ENCODE data around the gene SOX8. TPM values are rescaled to one million over a fixed set of nuclear protein-coding genes. Genes with fewer than 3 reads are reported as not detected.
"Not testable (repeated sequence)": the region's sequence is repeated elsewhere in the genome, so short reads cannot be mapped to it uniquely, and the experiment has no call there.

The SOX8 gene
- total RNA-seq, 1 donor from 2014 or later = 1.0 TPM

DNA sequence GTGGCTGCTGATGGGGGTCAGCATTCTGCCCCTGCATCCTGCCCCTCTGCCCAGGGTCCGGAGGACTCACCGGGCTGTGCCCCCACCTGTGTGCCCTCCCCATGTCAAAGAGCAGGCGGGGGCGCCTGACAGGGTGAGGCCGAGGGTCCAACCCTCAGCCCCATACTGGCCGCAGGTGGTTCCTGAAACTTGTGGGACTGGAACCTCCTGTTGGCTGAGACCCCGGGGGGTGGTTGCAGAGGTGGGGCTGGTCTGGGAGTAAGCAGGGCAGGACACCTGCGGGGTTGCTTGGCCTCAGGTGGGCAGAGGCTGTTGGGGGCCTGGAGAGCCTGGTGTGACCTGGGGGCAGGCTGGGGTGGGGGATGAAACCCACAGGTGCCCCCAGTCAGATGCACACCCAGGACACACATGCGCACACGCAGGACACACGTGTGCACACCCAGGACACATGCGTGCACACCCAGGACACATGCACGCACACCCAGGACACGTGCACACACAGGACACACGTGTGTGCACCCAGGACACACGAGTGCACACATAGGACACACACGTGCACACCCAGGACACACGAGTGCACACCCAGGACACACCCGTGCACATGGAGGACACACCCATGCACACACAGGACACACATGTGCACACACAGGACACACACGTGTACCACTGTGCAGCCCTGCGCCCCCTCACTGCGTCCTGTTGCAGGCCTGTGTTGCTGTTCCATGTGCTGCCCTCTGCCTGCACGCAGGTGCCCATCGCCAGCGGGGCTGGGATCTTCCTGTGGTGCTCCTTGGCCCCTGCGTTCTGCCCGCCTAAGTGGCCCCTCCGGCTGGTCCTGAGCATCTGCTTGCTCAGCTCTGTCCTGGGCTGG, 31.4 kb downstream of the SOX8 start:
- ATAC-seq (ENCODE audit: poor library complexity) = no peak
- intact Hi-C loops (cut with DNase I) = no loop called here
- no peak for DNase-seq

- ATAC-seq (ENCODE audit: poor library complexity) (no peak), DNase-seq (no peak)
- intact Hi-C loops (cut with DNase I) = no loop called here
These were observed 32.0 kb downstream of the SOX8 start for GRCh38 chr16:1013593-1013900.

DNA sequence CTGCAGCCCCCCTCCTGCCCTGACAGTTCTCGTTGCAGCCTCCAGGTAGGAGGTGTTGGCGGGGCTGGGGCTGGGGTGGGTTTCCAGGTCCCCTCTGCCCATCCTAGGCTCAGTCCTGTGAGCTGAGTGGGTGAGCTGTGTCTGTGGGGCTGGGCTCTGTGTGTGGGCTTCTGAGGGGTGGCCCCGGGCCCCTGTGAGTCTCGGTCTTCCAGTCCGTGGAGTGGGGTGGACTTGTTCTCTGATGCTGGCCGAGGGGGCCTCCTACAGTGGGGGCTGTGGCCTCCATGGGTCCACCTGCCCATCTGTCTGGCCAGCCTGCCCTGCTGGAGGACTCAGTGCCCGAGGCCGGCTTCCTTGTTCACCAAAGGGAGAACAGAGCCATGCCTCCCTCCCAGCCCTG, 32.7 kb downstream of the SOX8 start:
- ATAC-seq (ENCODE audit: poor library complexity) (no peak), DNase-seq (no peak)
- intact Hi-C loops (cut with DNase I) = no loop called here

- intact Hi-C loops (cut with DNase I) = no loop called here
- ATAC-seq (ENCODE audit: poor library complexity) (peak; percentile 42), DNase-seq (peak; percentile 61)
These were observed 33.4 kb downstream of the SOX8 start for GRCh38 chr16:1014771-1015495.

DNA sequence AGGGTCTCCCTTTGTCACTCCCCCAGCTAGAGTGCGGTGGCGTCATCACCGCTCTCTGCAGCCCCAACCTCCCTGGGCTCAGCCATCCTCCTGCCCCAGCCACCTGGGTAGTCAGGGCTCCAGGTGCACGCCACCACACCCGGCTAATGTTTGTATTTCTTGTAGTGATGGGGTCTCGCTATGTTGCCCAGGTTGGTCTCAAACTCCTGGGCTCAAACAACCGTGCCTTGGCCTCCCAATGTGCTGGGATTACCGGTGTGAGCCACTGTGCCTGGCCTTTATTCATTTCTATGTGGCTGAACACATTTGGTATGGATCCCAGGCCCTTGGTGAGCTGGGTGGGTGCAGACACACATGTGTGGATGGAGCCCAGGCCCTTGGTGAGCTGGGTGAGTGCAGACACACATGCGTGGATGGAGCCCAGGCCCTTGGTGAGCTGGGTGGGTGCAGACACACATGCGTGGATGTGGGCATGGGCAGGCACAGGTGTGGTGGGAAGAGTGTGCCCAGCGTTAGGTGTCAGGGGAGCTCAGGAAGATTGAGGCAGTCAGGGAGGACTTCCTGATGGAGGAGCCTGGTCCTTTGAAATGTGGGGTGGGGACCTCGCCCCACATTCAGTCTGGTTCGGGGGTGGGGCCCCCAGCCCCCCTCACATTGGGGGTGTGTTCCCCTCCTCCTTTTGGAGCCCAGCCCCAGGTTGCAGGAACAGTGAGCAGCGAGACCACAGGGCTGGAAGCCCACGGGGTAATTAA, 37.1 kb downstream of the SOX8 start:
- intact Hi-C loops (cut with DNase I) = no loop called here
- no peak for ATAC-seq (ENCODE audit: poor library complexity)
- DNase-seq = no peak

GRCh38 chr16:1019231-1020090, 37.9 kb downstream of the SOX8 start:
- peak; percentile 85 for ATAC-seq (ENCODE audit: poor library complexity)
- DNase-seq = peak; percentile 83
- intact Hi-C loops (cut with DNase I) = no loop called here

GRCh38 chr16:1020091-1020399, 38.5 kb downstream of the SOX8 start:
- no peak for DNase-seq
- ATAC-seq (ENCODE audit: poor library complexity) = no peak
- intact Hi-C loops (cut with DNase I) = no loop called here

- intact Hi-C loops (cut with DNase I) = no loop called here
- no peak for ATAC-seq (ENCODE audit: poor library complexity)
- DNase-seq = no peak
These were observed 39.0 kb downstream of the SOX8 start for GRCh38 chr16:1020591-1020990.

- intact Hi-C loops (cut with DNase I) = no loop called here
- ATAC-seq (ENCODE audit: poor library complexity) = no peak
- DNase-seq = no peak
These were observed 40.1 kb downstream of the SOX8 start for GRCh38 chr16:1021553-1022160.

GRCh38 chr16:1022466-1022865, 40.9 kb downstream of the SOX8 start:
- no peak for DNase-seq
- ATAC-seq (ENCODE audit: poor library complexity) = no peak
- intact Hi-C loops (cut with DNase I) = no loop called here

- DNase-seq (no peak), ATAC-seq (ENCODE audit: poor library complexity) (no peak)
- intact Hi-C loops (cut with DNase I) = no loop called here
These were observed 42.6 kb downstream of the SOX8 start for GRCh38 chr16:1024138-1024537.

GRCh38 chr16:1025183-1025809, 43.7 kb downstream of the SOX8 start:
- intact Hi-C loops (cut with DNase I); DNase-seq; ATAC-seq (ENCODE audit: poor library complexity): not testable (repeated sequence)

DNA sequence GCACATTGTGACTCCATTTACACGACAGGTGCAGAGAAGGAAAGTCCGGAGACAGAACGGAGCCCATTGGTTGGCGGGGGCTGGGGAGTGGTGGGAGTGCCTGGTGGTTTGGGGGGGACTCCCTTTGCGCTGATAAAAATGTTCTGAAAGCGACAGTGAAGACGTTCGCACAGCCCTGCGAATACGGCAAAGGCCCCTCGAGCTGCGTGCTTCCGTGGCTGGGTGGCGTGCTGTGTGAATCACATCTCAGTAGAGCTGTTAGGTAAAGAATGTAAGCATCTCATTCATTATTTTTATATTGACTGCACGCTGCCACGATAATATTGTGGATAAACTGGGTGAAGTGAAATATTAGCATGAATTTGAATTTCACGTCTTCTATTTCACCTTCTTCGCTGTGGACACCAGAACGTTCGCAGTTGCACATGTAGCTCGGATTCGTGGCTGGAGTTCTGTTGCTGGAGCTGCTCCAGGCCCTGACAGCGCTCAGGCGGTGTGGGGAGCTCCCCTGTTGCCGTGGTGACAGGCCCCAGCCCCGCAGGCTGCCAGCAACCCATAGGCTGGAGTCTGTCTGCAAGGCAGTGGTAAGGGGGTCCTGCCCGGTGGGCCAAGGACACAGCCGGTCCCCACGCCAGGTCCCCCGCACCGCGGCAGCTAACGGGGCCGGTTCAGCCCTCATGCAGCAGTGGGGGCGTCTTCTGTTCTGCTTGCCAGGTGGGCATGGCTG, 44.6 kb downstream of the SOX8 start:
- no peak for DNase-seq
- no peak for ATAC-seq (ENCODE audit: poor library complexity)
- intact Hi-C loops (cut with DNase I) = no loop called here

- no peak for ATAC-seq (ENCODE audit: poor library complexity)
- intact Hi-C loops (cut with DNase I) = no loop called here
These were observed 45.4 kb downstream of the SOX8 start for GRCh38 chr16:1026784-1027500.

DNA sequence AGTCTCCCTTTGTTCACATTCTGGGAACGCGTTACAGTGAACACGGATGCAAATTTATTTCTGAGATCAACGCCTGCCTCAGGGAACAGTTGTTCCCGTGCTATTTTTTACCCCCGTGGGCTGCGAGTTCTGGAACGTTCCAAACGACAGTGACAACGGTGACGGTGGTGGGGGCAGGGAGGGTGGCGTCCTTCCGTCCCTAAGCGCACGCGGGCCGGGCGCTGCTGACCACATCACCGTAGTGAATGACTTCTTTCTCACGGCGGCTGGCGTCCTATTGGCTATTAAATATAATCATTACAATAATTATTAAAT, 45.9 kb downstream of the SOX8 start:
- ATAC-seq (ENCODE audit: poor library complexity) = no peak
- intact Hi-C loops (cut with DNase I) = no loop called here
- DNase-seq = no peak

More at GRCh38 chr16:1026784-1027500, 45.4 kb downstream of the SOX8 start:
- DNase-seq = no peak

DNA sequence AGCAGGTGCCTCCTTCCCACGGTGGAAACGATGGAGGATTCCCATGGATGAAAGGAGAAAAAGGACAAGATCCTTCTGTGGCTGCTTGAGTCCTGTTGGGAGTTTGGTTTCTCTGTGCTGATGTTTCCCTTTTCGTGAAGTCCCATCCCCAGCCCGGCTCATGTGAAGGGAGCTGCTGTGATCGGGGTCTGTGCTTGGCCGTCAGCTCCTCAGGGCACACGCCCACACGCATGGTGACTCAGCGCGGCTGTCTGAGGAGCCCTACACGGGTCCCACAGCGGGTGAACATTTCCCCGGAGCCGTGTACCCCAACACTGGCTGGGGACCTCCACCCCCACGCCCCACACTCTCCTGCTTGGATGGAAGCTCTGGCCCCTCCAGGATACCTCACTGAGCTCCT, 46.5 kb downstream of the SOX8 start:
- DNase-seq = no peak
- ATAC-seq (ENCODE audit: poor library complexity) = no peak

More for the DNA sequence above, 46.5 kb downstream of the SOX8 start:
- intact Hi-C loops (cut with DNase I) = no loop called here

Measured in Right ventricle myocardium superior (tissue), 1 donor.